ENCODE measurements around the gene AEBP1. TPM values are rescaled to one million over a fixed set of nuclear protein-coding genes. Genes with fewer than 3 reads are reported as not detected.

The AEBP1 gene
- 64.2 TPM for polyA plus RNA-seq (ENCODE audit: insufficient read length)
- long read RNA-seq, donor 1, full-length matches to known transcripts: 7 of 44 reads
- long read RNA-seq, donor 1, partial matches to known transcripts: 37 of 44 reads
- long read RNA-seq, donor 1, other reads (novel, unspliced or antisense): 0 of 44 reads
- long read RNA-seq, donor 2, full-length matches to known transcripts: 1 of 6 reads
- long read RNA-seq, donor 2, partial matches to known transcripts: 5 of 6 reads
- long read RNA-seq, donor 2, other reads (novel, unspliced or antisense): 0 of 6 reads
- long read RNA-seq, donor 3, partial matches to known transcripts: 0 of 1 reads
- long read RNA-seq, donor 3, other reads (novel, unspliced or antisense): 0 of 1 reads
- long read RNA-seq, donor 4: 0 reads
- long read RNA-seq, donor 5, full-length matches to known transcripts: 11 of 38 reads
- long read RNA-seq, donor 5, partial matches to known transcripts: 27 of 38 reads
- long read RNA-seq, donor 5, other reads (novel, unspliced or antisense): 0 of 38 reads
- long read RNA-seq, donor 6, full-length matches to known transcripts: 5 of 12 reads
- long read RNA-seq, donor 6, partial matches to known transcripts: 7 of 12 reads
- long read RNA-seq, donor 6, other reads (novel, unspliced or antisense): 0 of 12 reads
- long read RNA-seq, donor 7, full-length matches to known transcripts: 5 of 27 reads
- long read RNA-seq, donor 7, partial matches to known transcripts: 22 of 27 reads
- long read RNA-seq, donor 7, other reads (novel, unspliced or antisense): 0 of 27 reads
- long read RNA-seq, donor 8, full-length matches to known transcripts: 3 of 8 reads
- long read RNA-seq, donor 8, partial matches to known transcripts: 5 of 8 reads
- long read RNA-seq, donor 8, other reads (novel, unspliced or antisense): 0 of 8 reads

DNA sequence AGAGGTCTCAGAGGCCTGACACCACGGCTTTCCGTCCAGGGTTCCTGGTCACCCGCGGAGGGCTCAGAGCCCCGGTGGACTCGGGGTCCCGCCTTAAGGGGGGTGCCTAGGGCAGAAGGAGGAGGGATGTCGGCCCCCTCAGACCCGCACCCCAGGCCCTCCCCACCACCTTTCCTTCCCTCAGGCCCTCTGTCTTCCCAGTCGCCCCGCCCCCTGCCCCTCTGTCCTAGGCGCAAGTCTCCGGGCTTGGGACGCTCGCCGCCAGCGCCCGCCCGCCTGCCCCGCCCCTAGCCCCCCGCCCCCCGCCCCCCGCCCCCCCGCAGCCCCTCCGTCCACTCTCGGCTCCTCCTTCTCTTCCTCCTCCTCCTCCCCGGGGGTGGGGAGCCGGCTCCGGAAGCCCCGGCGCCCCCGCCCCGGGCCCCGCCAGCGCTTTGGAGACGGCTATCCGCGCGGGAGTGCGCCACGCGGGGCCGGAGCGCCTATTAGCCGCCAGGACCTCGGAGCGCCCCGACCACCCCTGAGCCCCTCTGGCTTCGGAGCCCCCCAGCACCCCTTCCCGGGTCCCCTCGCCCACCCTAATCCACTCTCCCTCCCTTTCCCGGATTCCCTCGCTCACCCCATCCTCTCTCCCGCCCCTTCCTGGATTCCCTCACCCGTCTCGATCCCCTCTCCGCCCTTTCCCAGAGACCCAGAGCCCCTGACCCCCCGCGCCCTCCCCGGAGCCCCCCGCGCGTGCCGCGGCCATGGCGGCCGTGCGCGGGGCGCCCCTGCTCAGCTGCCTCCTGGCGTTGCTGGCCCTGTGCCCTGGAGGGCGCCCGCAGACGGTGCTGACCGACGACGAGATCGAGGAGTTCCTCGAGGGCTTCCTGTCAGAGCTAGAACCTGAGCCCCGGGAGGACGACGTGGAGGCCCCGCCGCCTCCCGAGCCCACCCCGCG lies at the start of gene AEBP1:
Gene AEBP1 (plus strand): TSS at position 423 of the 937 bp plus-strand sequence. CDS start 321 bp downstream, at position 744.
- DNase-seq: no peak

DNA sequence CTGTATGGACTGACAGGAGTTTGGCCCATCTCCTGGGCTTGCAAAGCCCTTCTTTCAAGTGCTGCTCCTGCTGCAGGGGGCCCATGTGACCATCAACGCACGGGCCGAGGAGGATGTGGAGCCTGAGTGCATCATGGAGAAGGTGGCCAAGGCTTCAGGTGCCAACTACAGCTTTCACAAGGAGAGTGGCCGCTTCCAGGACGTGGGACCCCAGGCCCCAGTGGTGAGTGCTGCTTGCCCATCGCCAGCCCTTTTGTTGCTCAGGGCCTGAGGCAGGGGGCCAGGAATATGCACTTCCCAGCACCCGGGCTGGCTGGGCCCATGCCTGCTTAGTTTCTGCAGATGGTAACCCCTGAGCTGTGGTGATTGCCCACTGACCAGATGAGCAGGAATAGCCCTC lies 47.5 kb upstream of the AEBP1 start:
- DNase-seq: no peak

DNA sequence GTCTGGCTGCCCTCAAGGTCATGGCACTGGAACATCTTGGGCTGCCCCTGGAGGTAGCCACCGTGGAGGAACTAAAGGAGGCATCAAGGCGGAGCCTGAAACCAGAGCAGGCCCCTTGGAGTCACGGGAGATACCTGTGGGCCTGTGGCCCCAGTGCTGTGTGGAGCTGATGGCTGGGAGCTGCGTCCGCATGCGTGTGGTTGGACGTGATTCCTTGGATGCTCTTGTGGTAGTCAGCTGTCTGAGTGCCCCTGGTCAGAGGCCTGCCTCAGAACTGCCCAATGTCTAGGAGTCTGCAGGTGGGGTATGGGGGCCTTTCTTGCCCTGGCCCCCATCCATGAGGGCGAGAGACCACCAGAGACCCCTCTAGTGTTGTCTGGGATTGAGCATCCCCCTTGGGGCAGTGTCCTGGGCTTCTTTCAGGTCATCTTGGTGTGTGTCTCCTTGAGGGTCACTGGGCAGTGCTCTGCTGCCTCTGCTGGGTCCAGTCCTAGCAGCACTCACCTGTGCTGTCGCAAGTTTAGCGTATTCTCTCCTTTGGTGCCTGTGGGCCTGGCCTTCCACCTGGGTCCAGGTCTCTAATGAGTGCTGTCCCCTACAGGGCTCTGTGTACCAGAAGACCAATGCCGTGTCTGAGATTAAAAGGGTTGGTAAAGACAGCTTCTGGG lies 46.8 kb upstream of the AEBP1 start:
- no peak for DNase-seq

DNA sequence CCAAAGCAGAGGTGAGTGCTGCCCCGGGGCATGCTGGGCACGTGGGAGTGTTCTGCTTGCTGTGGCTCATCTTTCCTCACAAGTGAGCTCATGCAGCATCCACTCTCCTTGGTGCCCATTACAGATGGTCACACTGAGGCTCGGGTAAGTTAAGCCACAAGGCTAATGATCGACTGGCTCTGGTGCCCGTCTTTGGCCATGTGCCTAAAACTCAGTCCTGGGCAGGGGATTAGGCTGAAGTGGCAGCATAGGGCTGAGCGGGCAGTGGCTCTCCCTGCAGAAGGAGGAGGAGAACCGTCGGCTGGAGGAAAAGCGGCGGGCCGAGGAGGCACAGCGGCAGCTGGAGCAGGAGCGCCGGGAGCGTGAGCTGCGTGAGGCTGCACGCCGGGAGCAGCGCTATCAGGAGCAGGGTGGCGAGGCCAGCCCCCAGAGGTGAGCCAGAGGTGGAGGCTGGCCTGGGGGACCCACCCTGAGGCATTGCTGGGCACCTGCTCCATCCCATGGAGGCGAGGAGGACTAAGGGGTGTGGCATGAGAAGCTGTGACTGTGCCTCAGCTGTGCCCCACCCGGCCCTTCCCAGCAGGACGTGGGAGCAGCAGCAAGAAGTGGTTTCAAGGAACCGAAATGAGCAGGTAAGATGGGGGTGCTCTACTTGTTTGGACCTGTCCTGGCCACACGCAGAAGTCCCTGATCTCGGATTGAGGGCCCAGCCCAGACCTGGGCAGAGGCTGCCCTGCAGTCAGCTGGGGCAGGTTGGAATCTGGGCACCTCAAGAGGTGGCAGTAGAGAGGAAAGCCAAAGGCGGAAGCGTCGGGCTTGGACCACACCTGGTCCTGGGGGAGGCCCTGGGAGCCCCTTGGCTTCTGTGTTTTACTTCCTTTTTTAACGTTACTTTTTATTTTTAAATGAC lies 46.0 kb upstream of the AEBP1 start:
- no peak for DNase-seq

DNA sequence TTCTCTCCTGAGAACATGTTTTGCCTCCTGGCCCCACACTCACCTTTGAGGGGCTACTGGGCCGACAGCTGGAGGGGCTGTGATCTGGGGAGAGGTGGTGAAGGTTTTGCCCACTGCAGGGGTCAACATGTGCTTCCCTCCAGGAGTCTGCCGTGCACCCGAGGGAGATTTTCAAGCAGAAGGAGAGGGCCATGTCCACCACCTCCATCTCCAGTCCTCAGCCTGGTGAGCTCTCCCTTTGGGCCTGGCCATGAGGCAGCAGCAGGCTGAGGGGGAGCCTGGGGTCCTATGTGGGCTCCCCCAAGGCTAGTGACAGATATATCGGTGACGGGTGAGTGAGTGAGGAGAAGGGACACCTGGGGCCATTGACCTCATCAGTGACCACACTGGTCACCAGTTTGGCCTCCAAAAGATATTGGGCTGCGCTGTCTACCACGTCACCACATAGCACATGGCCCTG lies 45.4 kb upstream of the AEBP1 start:
- DNase-seq: no peak

DNA sequence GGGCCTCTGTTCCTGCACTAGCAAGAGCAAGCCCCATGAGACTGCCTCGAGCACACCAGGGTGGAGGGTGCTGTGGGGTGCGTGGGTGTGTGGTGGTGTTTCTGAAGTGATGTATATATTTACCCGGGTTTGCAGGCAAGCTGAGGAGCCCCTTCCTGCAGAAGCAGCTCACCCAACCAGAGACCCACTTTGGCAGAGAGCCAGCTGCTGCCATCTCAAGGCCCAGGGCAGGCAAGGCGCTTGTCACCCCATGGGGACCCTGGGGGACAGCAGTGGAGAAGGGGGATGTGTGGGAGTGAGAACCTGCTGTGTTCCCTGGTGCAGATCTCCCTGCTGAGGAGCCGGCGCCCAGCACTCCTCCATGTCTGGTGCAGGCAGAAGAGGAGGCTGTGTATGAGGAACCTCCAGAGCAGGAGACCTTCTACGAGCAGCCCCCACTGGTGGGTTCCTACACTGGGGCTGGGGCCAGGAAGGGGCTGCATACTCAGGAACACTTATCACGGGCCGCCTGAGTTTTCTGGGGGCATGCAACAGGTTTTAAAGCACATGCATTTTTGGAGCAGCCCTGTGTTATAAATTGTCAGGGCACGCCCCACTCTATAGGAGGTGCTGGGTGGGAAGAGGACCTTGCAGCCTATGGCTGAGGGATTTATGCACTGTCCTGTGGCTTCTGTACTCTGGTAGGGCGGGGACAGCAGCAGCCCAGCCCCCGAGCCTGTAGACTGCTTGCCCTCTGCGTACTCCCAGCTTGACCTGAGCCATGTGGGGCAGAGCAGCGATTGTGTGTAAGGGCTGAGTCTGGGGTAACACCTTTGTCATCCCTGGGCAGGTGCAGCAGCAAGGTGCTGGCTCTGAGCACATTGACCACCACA lies 44.7 kb upstream of the AEBP1 start:
- no peak for DNase-seq

DNA sequence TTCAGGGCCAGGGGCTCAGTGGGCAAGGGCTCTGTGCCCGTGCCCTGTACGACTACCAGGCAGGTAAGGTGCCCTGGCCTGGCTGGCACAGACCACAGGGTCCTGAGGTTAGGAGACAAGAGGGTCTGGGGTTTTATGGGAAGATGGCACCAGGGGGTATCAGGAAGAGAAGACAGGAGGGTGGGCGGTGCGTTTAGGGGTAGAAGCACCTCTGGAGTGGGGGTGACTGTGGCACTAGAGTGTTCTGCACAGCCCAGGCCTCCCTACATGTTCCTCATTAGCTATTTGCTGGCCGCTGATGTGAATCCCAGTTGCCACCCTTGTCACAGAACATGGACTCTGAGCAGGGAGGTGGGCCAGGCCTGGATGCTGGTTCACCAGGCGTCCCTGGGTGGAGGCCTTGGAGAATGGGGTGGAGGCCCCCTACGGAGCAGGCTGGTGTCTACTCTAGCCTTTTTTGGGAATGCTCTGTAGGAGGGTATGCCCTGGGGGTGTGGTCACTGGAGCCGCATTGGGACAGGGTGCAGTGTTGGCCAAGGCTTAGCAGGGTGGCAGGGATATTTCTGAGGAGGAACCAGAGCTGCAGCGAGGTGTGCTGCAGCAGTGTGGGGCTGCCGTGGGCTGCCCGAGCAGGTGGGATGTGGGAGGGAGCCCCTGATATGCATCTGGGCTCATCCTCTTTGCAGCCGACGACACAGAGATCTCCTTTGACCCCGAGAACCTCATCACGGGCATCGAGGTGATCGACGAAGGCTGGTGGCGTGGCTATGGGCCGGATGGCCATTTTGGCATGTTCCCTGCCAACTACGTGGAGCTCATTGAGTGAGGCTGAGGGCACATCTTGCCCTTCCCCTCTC lies 43.8 kb upstream of the AEBP1 start:
- no peak for DNase-seq

DNA sequence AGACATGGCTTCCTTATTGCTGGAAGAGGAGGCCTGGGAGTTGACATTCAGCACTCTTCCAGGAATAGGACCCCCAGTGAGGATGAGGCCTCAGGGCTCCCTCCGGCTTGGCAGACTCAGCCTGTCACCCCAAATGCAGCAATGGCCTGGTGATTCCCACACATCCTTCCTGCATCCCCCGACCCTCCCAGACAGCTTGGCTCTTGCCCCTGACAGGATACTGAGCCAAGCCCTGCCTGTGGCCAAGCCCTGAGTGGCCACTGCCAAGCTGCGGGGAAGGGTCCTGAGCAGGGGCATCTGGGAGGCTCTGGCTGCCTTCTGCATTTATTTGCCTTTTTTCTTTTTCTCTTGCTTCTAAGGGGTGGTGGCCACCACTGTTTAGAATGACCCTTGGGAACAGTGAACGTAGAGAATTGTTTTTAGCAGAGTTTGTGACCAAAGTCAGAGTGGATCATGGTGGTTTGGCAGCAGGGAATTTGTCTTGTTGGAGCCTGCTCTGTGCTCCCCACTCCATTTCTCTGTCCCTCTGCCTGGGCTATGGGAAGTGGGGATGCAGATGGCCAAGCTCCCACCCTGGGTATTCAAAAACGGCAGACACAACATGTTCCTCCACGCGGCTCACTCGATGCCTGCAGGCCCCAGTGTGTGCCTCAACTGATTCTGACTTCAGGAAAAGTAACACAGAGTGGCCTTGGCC lies 43.0 kb upstream of the AEBP1 start:
- DNase-seq: no peak

DNA sequence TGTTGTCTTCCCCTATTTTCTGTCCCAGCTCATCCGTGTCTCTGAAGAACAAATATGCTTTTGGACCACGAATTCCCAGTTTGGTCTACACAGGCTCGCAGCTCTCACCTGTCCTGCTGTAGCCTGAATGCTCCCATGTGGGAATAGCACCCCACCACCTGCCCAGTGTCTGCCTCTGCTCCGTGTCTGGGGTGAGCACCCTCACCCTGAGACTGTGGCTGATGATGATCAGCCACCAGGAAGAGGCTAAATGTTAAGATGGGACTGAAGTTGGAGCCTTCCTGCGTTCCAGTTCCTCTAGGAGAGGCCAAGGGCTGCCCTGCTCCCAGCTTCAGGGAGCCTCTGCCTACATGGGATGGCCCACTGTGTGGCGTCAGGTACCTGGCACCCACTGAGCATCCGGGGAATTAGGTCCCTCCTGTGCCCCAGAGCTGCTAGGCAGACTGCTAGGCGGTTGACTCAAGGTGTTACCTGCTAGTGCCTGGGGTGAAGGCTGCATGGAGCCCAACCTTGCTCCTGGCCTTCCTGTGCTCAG lies 42.4 kb upstream of the AEBP1 start:
- no peak for DNase-seq

DNA sequence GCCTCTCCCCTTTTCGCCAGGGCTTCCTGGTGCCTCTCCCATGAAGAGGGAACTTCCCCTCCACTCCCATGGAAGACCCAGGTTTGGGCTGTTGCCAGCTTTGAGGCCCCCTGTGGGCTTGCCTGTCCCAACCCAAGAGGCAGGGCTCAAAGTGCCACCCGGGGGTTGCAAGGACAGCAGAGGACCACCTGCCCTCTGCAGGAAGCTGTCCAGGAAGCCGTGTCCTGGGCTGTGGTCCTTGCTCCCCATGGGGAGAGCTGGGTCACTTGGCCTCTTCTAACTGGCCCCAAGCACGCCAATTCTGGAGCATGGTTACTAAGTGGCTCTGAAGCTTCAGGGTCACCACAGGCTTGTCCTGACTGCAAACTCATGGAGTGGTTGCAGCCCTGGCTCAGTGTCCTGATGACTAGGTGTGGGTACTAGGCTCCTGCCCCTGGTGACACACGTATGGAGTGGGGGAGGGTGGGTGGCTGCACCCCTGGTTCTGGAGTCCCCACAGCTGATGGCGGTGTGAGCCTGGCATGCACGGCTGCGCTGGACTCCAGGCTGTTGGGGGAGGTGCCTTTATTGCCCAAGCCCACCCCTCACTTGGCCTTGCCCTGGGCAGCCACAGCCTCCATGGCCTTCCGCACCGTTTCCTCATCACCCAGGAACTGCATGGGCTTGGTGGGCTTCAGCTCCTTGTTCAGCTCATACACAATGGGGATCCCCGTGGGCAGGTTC lies 41.8 kb upstream of the AEBP1 start:
- no peak for DNase-seq

DNA sequence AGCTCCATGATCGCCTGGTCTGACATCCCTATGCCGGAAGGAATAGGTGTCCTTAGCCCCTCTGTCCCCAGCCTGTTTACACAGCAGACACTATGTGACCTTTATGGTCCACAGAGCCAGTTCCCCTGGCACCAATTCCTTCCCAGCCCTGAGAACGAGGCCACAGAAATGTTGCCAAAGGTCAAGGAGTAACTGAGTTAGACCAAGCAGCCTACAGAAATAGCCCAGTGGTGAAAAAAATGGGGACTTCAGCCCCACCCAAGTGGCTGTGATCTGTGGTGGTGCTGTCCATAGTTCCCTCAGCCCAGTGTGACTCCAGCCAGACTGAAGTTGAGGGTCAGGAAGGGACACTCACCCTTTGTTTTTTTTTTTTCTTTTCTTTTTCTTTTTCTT lies 41.2 kb upstream of the AEBP1 start:
- DNase-seq: no peak

DNA sequence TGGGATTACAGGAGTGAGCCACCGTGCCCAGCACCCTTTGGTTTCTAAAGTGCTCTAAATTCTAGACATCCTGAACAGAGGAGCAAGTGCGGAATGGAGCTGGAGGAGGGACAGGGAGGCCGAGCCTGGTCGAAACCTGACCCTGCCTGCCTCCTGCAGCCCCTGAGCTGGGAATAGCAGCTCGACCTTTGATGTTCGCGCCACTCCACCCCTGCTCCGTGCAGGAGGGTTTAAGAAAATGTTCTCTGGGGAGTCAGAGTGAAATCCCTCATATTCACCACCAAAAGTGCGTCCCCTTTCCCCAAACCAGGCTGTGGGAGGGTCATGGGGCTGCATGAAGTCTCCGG lies 40.6 kb upstream of the AEBP1 start:
- no peak for DNase-seq

DNA sequence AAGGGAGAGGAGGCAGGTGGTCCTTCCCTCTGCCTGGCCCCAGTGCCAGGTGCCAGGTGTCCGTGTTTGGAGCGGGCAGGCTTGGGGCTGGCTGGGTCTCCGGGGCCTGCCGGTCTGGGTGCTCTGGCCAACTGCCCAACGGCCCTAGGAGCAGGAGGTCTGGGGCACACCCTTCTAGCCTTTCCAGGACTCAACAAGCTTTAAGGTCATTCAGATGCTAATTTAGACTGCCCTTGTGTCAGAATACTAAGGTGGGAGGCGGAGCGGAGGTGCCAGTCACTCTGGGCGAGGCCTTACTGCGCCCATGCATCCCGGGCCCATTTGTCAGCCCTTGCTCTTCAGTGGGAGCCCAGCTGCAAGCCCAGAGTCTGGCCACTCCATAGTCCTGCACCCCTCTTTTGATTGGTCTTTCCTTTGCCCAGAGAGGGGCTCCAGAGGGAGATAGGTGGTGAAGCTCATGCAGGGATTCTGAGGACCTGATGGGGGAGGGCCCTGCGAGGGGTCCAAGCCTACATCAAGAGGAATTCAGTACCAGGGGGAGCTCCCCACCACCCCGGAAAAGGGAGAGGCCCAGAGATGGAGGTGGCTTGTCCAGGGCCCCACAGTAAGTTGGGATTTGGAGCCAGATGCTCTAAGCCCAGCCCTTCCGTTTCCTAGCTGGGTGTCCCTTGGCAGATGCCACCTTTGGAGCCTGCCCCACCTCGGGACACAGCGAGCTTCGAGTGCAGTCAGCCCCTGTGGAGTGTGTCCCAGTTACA lies 40.1 kb upstream of the AEBP1 start:
- DNase-seq: no peak

DNA sequence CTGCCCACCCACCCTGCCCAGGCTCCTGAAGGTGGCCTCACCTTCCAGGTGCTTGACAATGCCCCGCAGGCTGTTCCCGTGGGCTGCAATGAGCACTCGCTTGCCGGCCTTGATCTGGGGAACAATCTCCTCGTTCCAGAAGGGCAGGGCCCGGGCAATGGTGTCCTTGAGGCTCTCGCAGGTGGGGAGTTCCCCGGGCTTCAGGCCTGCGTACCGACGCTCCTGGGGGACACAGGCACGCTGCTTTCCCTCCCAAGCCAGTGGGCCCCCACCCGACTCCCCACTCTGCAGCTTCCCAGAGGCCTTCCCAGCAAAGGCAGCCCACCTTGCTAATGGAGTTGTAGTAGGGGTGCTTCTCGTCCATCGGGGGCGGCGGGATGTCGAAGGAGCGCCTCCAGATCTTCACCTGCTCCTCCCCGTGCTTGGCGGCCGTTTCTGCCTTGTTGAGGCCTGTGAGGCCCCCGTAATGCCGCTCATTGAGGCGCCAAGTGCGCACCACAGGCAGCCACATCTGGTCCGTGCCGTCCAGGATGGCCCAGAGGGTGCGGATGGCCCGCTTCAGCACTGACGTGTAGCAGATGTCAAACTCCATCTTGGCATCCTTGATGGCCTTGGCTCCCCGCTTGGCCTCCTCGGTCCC lies 39.2 kb upstream of the AEBP1 start:
- no peak for DNase-seq

DNA sequence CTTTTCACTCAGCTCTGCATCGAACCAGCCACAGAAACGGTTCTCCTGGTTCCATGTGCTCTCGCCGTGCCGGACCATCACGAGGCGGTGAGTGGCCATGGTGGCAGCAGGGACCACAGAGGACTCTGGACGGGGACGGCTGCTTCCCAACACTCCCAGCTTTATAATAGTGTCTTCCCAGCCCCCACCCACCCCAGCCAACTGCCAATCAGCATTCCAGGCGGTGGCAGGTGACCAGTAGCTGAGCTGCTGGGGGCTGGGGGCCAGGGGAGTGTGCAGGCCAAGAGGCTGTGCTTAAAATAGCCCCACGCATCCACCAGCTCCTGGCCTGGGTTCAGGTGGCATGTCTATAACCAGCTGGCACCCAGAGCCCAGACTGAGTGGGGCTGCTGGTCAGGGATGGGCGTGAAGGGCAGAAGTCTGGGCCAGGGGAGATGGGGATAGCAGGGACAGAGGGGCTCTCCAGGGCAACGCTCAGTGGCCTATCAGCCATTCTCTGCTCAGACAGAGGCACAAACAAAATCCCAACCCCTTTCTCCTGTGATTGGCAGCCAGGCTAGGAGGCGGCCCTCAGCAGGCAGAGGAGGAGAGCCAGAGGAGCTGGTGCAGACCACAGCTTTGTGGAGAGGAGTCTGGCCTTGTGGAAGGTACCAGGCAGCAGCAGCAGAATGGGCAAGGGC lies 38.6 kb upstream of the AEBP1 start, which contains the start of gene PGAM2:
Gene PGAM2 (minus strand): TSS at position 137 of the 680 bp plus-strand sequence. CDS start 38 bp downstream, at position 99.
- no peak for DNase-seq

Measured in left kidney (tissue), 8 donors.